GM18517 (cell line): Measurements from ENCODE around the gene PCP4L1.
"Not testable (repeated sequence)": the region's sequence is repeated elsewhere in the genome, so short reads cannot be mapped to it uniquely, and the experiment has no call there.

ENCODE experiments used
- ATAC-seq: cut with Tn5 transposase; IDR thresholded peaks from one replicate; pipeline ENCODE4 v1.9.1; 2021; ENCODE audit warnings: mild to moderate bottlenecking, moderate library complexity; ENCODE audit not compliant: unreplicated experiment

Gene PCP4L1

DNA sequence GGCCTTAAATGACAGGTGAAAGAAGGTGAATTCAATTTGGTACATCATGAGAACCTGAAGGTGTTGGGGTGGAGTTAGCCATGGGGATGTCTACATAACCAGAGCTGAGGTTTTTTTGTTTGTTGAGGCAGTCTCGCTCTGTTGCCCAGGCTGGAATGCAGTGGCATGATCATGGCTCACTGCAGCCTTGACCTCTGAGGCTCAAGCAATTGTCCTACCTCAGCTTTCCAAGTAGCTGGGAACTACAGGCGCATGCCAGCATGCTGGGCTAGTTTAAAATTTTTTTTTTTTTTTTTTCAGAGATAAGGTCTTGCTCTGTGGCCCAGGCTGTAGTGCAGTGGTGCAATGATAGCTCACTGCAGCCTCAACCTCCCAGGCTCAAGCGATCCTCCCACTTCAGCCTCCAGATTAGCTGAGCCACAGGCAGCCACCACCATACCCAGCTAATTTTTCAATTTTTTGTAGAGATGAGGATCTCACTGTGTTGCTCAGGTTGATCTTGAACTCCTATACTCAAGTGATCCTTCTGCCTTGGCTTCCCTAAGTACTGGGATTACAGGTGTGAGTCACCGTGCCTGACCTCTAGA is 53.1 kb downstream of the PCP4L1 start:
- no peak for ATAC-seq

DNA sequence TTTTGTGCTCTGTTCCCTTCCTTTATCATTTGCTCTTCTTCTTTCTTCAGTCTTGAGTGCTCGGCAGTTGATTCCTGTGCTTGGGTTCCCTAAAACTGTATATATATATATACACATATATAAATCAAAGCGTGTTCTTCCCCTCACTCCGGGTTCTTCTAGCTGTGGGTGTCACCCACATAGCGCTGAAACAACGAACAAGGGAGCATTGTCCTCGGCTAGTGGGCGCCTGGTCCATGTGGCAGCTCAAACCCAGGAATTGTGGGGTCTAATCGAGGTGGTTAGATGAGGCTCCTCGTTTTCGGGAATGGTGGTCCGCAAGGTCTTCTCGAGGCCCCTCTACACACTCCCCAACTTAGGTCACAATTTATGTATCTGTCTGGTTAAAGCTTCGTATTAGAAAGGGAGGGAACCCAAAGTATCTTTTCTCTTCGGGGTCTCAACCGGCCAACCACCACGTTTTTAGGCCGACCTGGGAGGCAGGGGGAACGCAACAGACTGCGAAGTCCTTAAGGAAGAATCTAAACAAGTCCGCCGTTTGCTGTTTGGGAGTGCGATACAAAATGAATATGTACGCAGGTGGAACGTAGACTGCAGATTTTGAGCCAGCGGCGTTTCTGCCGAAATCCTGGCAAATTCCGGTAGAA is 55.1 kb downstream of the PCP4L1 start:
- ATAC-seq, result peak; percentile 11

DNA sequence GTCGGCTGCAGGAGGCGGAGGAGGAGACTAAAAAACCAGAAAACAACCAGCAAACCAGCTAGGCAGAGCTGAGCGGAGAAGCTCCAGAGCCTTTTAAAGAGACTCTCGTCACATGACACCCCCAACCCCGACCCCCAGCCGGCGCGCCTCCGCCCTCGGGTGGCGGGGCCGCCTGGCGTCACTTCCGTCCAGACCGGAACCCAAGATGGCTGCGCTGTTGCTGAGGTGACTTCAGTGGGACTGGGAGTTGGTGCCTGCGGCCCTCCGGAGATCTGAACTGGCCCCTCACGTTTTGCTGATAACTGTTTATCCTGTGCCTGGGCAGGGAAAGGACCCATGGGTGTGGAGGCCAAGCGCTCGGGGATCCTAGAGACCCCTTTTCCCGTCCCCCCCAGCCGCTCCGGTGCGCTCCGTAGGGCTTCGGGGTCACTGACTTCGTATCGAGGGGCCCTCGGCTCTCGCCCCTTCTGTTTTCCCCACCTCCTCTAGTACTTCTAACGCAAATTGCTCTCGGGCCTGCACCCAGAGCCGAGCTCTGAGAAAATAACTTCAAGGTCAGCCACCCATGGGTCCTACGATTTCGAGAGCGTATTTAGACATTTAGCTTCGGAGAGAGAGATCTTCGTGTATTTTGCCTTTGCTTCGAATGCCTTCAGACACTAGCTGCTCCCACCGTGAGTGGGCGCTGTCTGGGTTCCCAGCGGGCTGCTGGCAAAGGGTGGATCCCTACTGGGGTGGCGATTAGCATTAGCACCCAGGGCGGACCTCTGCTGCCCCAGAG is 55.8 kb downstream of the PCP4L1 start, which contains the start of gene SDHC:
Gene SDHC (plus strand): TSS at position 181 of the 781 bp plus-strand sequence. CDS start 25 bp downstream, at position 206.
- peak; percentile 92 for ATAC-seq

DNA sequence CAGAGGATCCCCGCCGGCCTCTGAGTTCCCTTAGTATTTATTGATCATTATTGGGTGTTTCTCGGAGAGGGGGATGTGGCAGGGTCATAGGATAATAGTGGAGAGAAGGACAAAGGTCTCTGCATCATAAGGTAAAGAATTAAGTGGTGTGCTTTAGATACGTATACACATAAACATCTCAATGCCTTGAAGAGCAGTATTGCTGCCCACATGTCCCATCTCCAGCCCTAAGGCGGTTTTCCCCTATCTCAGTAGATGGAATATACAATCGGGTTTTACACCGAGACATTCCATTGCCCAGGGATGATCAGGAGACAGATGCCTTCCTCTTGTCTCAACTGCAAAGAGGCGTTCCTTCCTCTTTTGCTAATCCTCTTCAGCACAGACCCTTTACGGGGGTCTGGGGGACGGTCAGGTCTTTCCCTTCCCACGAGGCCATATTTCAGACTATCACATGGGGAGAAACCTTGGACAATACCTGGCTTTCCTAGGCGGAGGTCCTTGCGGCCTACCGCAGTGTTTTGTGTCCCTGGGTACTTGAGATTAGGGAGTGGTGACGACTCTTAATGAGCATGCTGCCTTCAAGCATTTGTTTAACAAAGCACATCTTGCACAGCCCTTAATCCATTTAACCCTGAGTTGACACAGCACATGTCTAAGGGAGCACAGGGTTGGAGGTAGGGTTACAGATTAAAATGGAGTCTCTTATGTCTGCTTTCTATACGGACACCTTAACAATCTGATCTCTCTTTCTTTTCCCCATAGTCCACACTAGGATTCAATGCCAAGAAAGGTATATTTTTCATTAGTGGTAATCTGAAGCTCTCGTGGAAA is 57.5 kb downstream of the PCP4L1 start:
- ATAC-seq, result not testable (repeated sequence)

DNA sequence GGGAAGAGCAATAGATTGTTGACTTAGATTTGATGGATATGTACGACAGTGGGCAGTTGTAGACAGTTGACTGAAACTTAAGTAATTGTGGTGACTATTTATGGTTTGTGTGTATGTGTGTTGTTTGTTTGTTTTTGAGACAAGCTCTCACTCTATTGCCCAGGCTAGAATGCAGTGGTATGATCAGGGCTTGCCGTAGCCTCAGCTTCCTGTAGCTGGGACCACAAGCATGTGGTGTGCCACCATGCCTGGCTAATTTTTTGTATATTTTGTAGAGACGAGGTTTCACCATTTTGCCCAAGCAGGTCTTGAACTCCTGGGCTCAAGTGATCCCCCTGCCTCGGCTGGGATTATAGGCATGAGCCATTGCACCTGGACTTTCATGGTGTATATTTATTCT is 65.5 kb downstream of the PCP4L1 start:
- no peak for ATAC-seq

DNA sequence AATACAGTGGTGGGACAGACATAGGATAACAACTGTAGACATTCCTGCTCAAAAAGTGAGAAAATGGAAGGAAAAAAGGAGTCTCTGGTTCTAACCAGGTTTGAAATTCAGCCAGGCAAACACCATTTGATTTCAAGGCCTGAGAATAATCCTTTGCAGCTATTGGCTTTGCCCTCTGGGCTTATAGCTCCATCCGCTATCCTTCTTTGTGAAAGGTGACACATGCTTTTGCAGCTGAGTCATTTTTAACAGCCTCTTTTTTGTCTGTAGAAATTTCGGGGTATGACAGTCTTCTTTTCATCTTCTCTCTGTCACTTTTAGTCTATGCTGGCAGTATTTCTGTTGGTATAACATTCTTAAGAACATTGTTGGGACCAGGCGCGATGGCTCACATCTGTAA is 71.8 kb downstream of the PCP4L1 start:
- no peak for ATAC-seq

DNA sequence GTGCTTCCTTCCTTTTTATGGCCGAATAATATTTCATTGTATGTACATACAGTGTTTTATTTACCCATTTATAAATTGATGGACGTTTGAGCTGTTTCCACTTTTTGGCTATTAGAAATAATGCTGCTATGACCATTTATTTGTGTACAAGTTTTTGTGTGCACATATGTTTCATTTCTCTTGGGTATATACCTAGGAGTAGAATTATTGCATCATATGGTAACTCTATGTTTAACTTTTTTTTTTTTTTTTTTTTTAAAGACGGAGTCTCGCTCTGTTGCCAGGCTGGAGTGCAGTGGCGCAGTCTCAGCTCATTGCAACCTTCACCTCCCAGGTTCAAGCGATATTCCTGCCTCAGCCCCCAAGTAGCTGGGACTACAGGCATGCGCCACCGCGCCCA is 74.6 kb downstream of the PCP4L1 start:
- no peak for ATAC-seq
